Germinal center (tissue), 1 donor: ENCODE results near the gene HEATR1.
"Not testable (repeated sequence)": the region's sequence is repeated elsewhere in the genome, so short reads cannot be mapped to it uniquely, and the experiment has no call there.

Source experiments
- DNase-seq: peaks from one replicate; pipeline ENCODE4 v3.0.0; 2012; ENCODE audit warnings: mixed read lengths, low spot score

The HEATR1 gene

DNA sequence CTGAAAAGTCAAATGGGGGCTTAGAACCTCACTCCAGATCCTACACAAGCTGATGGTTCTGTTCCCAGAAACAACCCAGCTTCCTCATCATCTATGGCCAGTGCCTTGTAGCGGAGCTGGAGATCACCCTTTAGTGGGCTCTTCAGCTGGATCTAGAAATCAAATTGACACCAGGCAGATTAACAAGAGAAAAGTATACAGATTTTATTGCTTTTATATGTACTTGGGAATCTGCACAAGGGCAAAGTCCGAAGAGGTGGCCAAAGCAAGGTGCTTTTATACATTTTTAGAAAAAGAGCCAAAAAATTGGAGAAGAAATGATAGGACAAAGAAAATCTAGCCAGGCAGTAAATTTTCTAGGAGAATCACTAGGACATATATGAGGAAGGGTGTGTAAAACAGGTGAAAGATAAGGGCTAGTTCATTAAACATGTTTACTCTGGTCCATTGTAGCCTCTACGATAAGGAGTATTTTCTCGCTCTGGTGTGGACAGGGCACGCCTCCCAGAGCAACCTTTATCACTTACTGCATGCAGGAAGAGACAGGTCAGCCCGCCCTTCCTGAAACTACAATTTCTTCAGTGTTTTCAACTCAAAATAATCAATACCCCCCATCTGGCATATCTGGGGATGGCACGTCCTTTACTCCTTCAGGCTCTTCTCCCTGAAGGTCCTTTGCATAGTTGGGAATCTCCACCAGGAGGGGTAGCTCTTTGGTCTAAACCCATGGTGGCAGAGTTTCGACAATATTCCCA is 94.5 kb downstream of the HEATR1 start:
- DNase-seq, result no peak

GRCh38 chr1:236509203-236509602 is 95.1 kb downstream of the HEATR1 start:
- no peak for DNase-seq

DNA sequence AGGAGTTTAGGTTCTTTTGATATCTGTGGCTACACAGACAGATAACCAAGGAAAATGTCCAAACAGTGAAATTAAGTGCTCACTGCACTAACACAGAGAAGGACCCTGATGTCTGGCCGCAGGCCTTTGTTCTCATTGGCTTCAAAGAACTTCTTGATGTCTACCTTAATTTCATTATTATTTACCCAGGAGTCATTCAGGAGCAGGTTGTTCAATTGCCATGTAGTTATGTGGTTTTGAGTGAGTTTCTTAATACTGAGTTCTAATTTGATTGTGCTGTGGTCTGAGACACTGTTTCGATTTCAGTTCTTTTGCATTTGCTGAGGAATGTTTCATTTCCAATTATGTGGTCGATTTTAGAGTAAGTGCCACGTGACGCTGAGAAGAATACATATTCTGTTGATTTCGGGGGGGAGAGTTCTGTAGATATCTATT is 95.7 kb downstream of the HEATR1 start:
- DNase-seq, result no peak

DNA sequence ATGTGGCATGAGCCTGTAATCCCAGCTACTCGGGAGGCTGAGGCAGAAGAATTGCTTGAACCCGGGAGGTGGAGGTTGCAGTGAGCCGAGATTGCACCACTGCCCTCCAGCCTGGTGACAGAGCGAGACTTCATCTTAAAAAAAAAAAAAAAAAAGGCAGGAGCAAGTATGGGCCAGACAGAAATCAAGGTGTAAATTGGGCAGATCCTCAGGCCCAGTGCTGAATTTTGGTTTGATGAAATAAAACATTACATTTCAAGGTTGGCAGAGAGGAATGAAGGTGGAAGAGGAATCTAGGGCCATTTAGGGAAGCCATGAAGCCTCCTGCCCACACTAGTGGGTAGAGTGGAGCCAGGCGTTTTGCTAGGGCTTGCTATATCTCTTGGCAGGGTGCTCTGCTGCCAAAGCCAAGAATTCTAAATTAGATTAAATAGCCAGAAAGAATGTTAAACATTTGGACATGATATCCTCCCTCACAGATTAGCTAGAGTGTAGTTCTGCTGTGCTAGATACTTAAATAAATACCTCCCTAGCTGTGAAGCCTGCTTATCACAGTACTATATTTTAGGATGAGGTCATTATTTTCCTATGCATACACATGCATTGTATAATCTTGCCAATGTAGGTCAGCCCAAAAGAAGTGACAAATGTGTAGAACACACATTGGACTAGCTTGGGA is 97.2 kb downstream of the HEATR1 start:
- DNase-seq, result no peak

DNA sequence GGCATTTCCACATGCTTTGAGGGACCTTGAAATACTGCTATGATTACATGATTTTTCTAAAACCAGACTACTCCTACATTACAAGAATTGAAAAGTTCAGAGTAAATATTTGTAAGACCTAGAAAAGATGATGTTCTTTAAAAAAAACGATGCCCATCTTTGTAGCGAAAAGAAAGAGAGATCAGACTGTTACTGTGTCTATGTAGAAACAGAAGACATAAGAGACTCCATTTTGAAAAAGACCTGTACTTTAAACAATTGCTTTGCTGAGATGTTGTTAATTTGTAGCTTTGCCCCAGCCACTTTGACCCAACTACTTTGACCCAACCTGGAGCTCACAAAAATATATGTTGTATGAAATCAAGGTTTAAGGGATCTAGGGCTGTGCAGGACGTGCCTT is 100.0 kb downstream of the HEATR1 start:
- not testable (repeated sequence) for DNase-seq

GRCh38 chr1:236502972-236503639 is 101.2 kb downstream of the HEATR1 start:
- DNase-seq, result peak; percentile 24

GRCh38 chr1:236502579-236502971 is 101.7 kb downstream of the HEATR1 start:
- no peak for DNase-seq

GRCh38 chr1:236501093-236501492 is 103.2 kb downstream of the HEATR1 start:
- no peak for DNase-seq
